Naive thymus-derived CD4-positive, alpha-beta T cell (primary cell): ENCODE results near the gene SMCO1. TPM values are rescaled to one million over a fixed set of nuclear protein-coding genes. Genes with fewer than 3 reads are reported as not detected.

ENCODE experiments used
- ATAC-seq: fragments of 150-1000 bp; cut with Tn5 transposase; 2 replicates; pipeline ENCODE4 v1.10.0; 2021; ENCODE audit warnings: mild to moderate bottlenecking, moderate library complexity
- CTCF ChIA-PET: fragments of 350-600 bp; sonication (Branson Sonifier 250); formaldehyde crosslinking; loops from one replicate; lab custom pipeline; 2021; ENCODE audit warnings: antibody characterized with exemption; lab: Charles Lee
- POLR2A ChIA-PET: fragments of 350-600 bp; sonication (Branson Sonifier 250); formaldehyde crosslinking; loops from one replicate; lab custom pipeline; 2021; ENCODE audit warnings: antibody characterized with exemption, inconsistent platforms; lab: Charles Lee
- DNase-seq, 9 donors: peaks; one replicate each; pipeline versions ENCODE4 v3.0.0 to v3.0.0-alpha.2; 2020 to 2022; ENCODE audit warnings: mixed read lengths in 1 of 9
- H3K27ac ChIP-seq: one replicate; pipeline ENCODE4 v1.7.0; 2013; ENCODE audit warnings: mild to moderate bottlenecking, low read depth, low read length, moderate library complexity
- H3K27me3 ChIP-seq, 2 donors: one replicate each; pipeline ENCODE4 v1.7.0; 2013; ENCODE audit warnings: low read length in 2 of 2, mild to moderate bottlenecking in 2 of 2, moderate library complexity in 2 of 2; ENCODE audit not compliant: control insufficient read depth in 2 of 2, insufficient read depth in 2 of 2
- H3K36me3 ChIP-seq, 3 experiments: 1 replicate in 2 of 3; 2 replicates in 1 of 3; pipeline ENCODE4 v1.7.0; 2013; ENCODE audit warnings: low read length in 3 of 3, mild to moderate bottlenecking in 3 of 3, moderate library complexity in 1 of 3; ENCODE audit not compliant: insufficient read depth in 3 of 3, control insufficient read depth in 2 of 3
- H3K4me1 ChIP-seq, 2 donors: one replicate each; pipeline ENCODE4 v1.7.0; 2013; ENCODE audit warnings: low read length in 2 of 2, mild to moderate bottlenecking in 2 of 2, moderate library complexity in 1 of 2; ENCODE audit not compliant: control insufficient read depth in 2 of 2, insufficient read depth in 2 of 2
- H3K4me3 ChIP-seq: 2 replicates; pipeline ENCODE4 v1.7.0; 2013; ENCODE audit warnings: mild to moderate bottlenecking, low read length
- H3K9me3 ChIP-seq, 3 experiments: 1 replicate in 2 of 3; 2 replicates in 1 of 3; pipeline ENCODE4 v1.7.0; 2013; ENCODE audit warnings: low read length in 3 of 3; ENCODE audit not compliant: control insufficient read depth in 2 of 3
- H3K27ac Mint-ChIP-seq, 9 donors: one replicate each; pipeline ENCODE4 v1.8.0; 2020 to 2022; ENCODE audit warnings: mixed read lengths in 9 of 9, mild to moderate bottlenecking in 8 of 9, moderate library complexity in 5 of 9, inconsistent platforms in 2 of 9
- H3K27me3 Mint-ChIP-seq, 5 donors: one replicate each; pipeline ENCODE4 v1.8.0; 2021 to 2022; ENCODE audit warnings: mixed read lengths in 5 of 5, mild to moderate bottlenecking in 1 of 5
- H3K36me3 Mint-ChIP-seq, 5 donors: one replicate each; pipeline ENCODE4 v1.8.0; 2020 to 2022; ENCODE audit warnings: mixed read lengths in 5 of 5, mild to moderate bottlenecking in 3 of 5, inconsistent platforms in 1 of 5
- H3K4me1 Mint-ChIP-seq, 7 donors: one replicate each; pipeline ENCODE4 v1.8.0; 2020 to 2022; ENCODE audit warnings: mixed read lengths in 7 of 7, mild to moderate bottlenecking in 3 of 7, inconsistent platforms in 1 of 7
- H3K4me3 Mint-ChIP-seq, 10 donors: one replicate each; pipeline ENCODE4 v1.8.0; 2020 to 2022; ENCODE audit warnings: mild to moderate bottlenecking in 10 of 10, mixed read lengths in 10 of 10, moderate library complexity in 6 of 10, inconsistent platforms in 2 of 10
- H3K9me3 Mint-ChIP-seq, 11 donors: one replicate each; pipeline ENCODE4 v1.8.0; 2020 to 2022; ENCODE audit warnings: mixed read lengths in 11 of 11, mild to moderate bottlenecking in 4 of 11, inconsistent platforms in 1 of 11, moderate library complexity in 1 of 11
- intact Hi-C, 2 donors: fragments of 100-400 bp; cut with micrococcal nuclease; formaldehyde crosslinking; loops; one replicate each; pipeline ENCODE4 v1.15.1; 2023
- polyA plus RNA-seq, 2 donors: library from polyadenylated mRNA; unstranded; fragments of 300-500 nt; fragmentation: Illumina TruSeq; gene quantifications; one replicate each; pipeline ENCODE4 v1.2.3, GENCODE V29; 2021
- total RNA-seq, 6 experiments: library from RNA in 5 of 6; stranded (reverse) in 5 of 6; gene quantifications; 1 replicate in 5 of 6; 2 replicates in 1 of 6; pipeline ENCODE4 v1.2.3 and lab custom pipeline; 2021 to 2026

The SMCO1 gene
- total and polyA plus RNA-seq, 7 experiments from 2014 or later: not detected

GRCh38 chr3:196503196-196504076 is 11.7 kb downstream of the SMCO1 start, which contains the start of gene RNF168:
TSS of gene RNF168 (minus strand) at chr3:196503768. CDS start at chr3:196503173, 595 bp downstream.
- peaks cover 1 to 42% (median 10%) of the 10 kb centered on the region in 5 donors for H3K36me3 Mint-ChIP-seq
- Histone ChIP-seq H3K36me3 (peaks cover 0 to 12% (median 0%) of the 10 kb centered on the region in 3 experiments), H3K4me3 (peak within 1 kb of the TSS; percentile 94), H3K27me3 (no peaks in the 10 kb centered on the region), H3K4me1 (peaks cover 12 to 16% of the 10 kb centered on the region in 2 donors), H3K9me3 (no peaks in the 10 kb centered on the region), H3K27ac (peak within 1 kb of the TSS; percentile 79)
- H3K27me3 Mint-ChIP-seq: peaks cover 0 to 10% (median 0%) of the 10 kb centered on the region in 5 donors
- ATAC-seq (peak; percentile 90), DNase-seq (peak; percentile 67 to 92 (median 74))
- H3K4me3 Mint-ChIP-seq: peak within 1 kb of the TSS; percentile 92 to 100 (median 98)
- ChIA-PET CTCF (no interaction called here), POLR2A (interaction anchor here (0.6 to 3.1 kb wide), 6 partner anchors 25 to 918 kb away, joined by 3 to 8 read pairs (median 4); partner anchors contain the start of gene UBXN7)
- H3K4me1 Mint-ChIP-seq: peaks cover 25 to 41% (median 35%) of the 10 kb centered on the region in 7 donors
- peak within 1 kb of the TSS; percentile 86 to 97 (median 95) for H3K27ac Mint-ChIP-seq
- intact Hi-C loops: loop anchor here (1.0 to 5.0 kb wide), 16 partner anchors 17 to 1233 kb away; partner anchors contain the start of genes DYNLT2B (in 2 of the 2), FBXO45 (in 2 of the 2), NCBP2 (in 2 of the 2) and TFRC (in 2 of the 2)
- H3K9me3 Mint-ChIP-seq: peaks cover 0 to 13% (median 6%) of the 10 kb centered on the region in 11 donors

GRCh38 chr3:196502775-196503195 is 12.4 kb downstream of the SMCO1 start:
- CTCF ChIA-PET: no interaction called here
- peaks cover 27 to 47% (median 40%) of the 10 kb centered on the region in 7 donors for H3K4me1 Mint-ChIP-seq
- peak overlapping the region; percentile 79 for H3K27ac ChIP-seq
- H3K27me3 Mint-ChIP-seq: peaks cover 0 to 10% (median 0%) of the 10 kb centered on the region in 5 donors
- DNase-seq: peak; percentile 17 to 74 (median 49)
- H3K4me3 ChIP-seq: peak overlapping the region; percentile 94
- no peaks in the 10 kb centered on the region for H3K27me3 ChIP-seq
- H3K9me3 ChIP-seq: no peaks in the 10 kb centered on the region
- peaks cover 12 to 20% of the 10 kb centered on the region in 2 donors for H3K4me1 ChIP-seq
- peak; percentile 56 for ATAC-seq
- H3K9me3 Mint-ChIP-seq: peaks cover 0 to 10% (median 6%) of the 10 kb centered on the region in 11 donors
- POLR2A ChIA-PET: interaction anchor here (1.1 to 3.1 kb wide), 5 partner anchors 13 to 439 kb away, joined by 3 to 8 read pairs (median 8); partner anchors contain the start of gene UBXN7
- H3K36me3 Mint-ChIP-seq: peaks cover 4 to 47% (median 10%) of the 10 kb centered on the region in 5 donors
- H3K27ac Mint-ChIP-seq: peak overlapping the region; percentile 86 to 96 (median 95)
- H3K4me3 Mint-ChIP-seq: peak overlapping the region; percentile 92 to 100 (median 98)
- intact Hi-C loops: loop anchor here (1.0 to 5.0 kb wide), 17 partner anchors 16 to 1234 kb away; partner anchors contain the start of genes DYNLT2B (in 2 of the 2), FBXO45 (in 2 of the 2), NCBP2 (in 2 of the 2) and TFRC (in 2 of the 2)
- peaks cover 0 to 12% (median 0%) of the 10 kb centered on the region in 3 experiments for H3K36me3 ChIP-seq

- intact Hi-C loops: loop anchor here (1.0 to 5.0 kb wide), 9 partner anchors 15 to 419 kb away; partner anchors contain the start of genes TFRC (in 2 of the 2), DYNLT2B (in 1 of the 2) and SENP5 (in 1 of the 2)
- Mint-ChIP-seq H3K27me3 (peaks cover 0 to 6% (median 0%) of the 10 kb centered on the region in 5 donors), H3K36me3 (peaks cover 4 to 43% (median 10%) of the 10 kb centered on the region in 5 donors), H3K4me3 (peak overlapping the region; percentile 92 to 100 (median 98)), H3K4me1 (peaks cover 30 to 50% (median 45%) of the 10 kb centered on the region in 7 donors), H3K9me3 (peaks cover 0 to 6% (median 2%) of the 10 kb centered on the region in 11 donors), H3K27ac (peak overlapping the region; percentile 39 to 96 (median 86))
- POLR2A ChIA-PET: interaction anchor here (0.6 to 2.3 kb wide), 5 partner anchors 12 to 69 kb away, joined by 3 to 8 read pairs (median 3); partner anchors contain the start of gene UBXN7
- Histone ChIP-seq H3K4me3 (peak overlapping the region; percentile 94), H3K4me1 (peaks cover 12 to 27% of the 10 kb centered on the region in 2 donors), H3K9me3 (no peaks in the 10 kb centered on the region), H3K36me3 (peaks cover 0 to 12% (median 0%) of the 10 kb centered on the region in 3 experiments), H3K27me3 (no peaks in the 10 kb centered on the region), H3K27ac (peak overlapping the region; percentile 79)
- CTCF ChIA-PET: interaction anchor here (0.7 kb wide), 1 partner anchor 12 kb away, joined by 4 read pairs; no protein-coding TSS in a partner anchor
- DNase-seq (no peak), ATAC-seq (no peak)
Measured at GRCh38 chr3:196501316-196502044, 13.7 kb downstream of the SMCO1 start.

GRCh38 chr3:196499807-196500524 is 15.2 kb downstream of the SMCO1 start:
- peak overlapping the region; percentile 92 to 100 (median 98) for H3K4me3 Mint-ChIP-seq
- intact Hi-C loops: loop anchor here (5.0 kb wide), 4 partner anchors 223 to 418 kb away; partner anchors contain the start of genes TFRC (in 2 of the 2) and SENP5 (in 1 of the 2)
- ATAC-seq (no peak), DNase-seq (peak in 1 of 9 donors; percentile 30)
- Histone ChIP-seq H3K27me3 (no peaks in the 10 kb centered on the region), H3K36me3 (peaks cover 0 to 16% (median 4%) of the 10 kb centered on the region in 3 experiments), H3K9me3 (no peaks in the 10 kb centered on the region), H3K4me1 (peaks cover 12 to 29% of the 10 kb centered on the region in 2 donors), H3K4me3 (peak overlapping the region; percentile 8), H3K27ac (no peak overlapping the region)
- CTCF ChIA-PET: interaction anchor here (0.8 kb wide), 1 partner anchor 240 kb away, joined by 3 read pairs; the partner anchor contains the start of gene PAK2
- no peaks in the 10 kb centered on the region for H3K27me3 Mint-ChIP-seq
- peak overlapping the region in 7 of 9 donors; percentile 10 to 94 (median 56) for H3K27ac Mint-ChIP-seq
- peaks cover 39 to 59% (median 56%) of the 10 kb centered on the region in 7 donors for H3K4me1 Mint-ChIP-seq
- peaks cover 0 to 1% (median 0%) of the 10 kb centered on the region in 11 donors for H3K9me3 Mint-ChIP-seq
- peaks cover 4 to 47% (median 15%) of the 10 kb centered on the region in 5 donors for H3K36me3 Mint-ChIP-seq
- POLR2A ChIA-PET: interaction anchor here (0.6 kb wide), 1 partner anchor 1214 kb away, joined by 3 read pairs; no protein-coding TSS in a partner anchor

DNA sequence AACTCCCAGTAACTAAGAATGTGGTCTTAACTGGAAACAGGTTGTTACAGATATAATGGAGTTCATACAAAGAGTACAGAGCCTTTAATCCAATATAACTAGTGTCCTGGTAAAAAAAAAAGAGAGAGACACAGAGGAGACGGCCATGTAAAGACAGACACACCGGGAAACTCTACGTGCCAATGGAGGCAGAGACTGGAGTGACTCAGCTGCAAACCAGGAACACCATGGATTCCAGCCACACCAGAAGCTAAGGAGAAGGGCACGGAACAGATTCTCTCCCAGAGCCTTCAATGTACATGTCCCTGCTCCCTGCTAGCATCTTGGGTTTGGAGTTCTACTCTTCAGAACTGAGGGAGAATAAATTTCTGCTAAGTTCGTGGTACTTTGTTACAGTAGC is 16.1 kb downstream of the SMCO1 start:
- DNase-seq: no peak
- Histone ChIP-seq H3K27me3 (no peaks in the 10 kb centered on the region), H3K4me1 (peaks cover 12 to 29% of the 10 kb centered on the region in 2 donors), H3K9me3 (no peaks in the 10 kb centered on the region), H3K36me3 (peaks cover 0 to 16% (median 4%) of the 10 kb centered on the region in 3 experiments), H3K4me3 (no peak overlapping the region), H3K27ac (no peak overlapping the region)
- intact Hi-C loops: no loop called here
- Mint-ChIP-seq H3K9me3 (peaks cover 0 to 1% (median 0%) of the 10 kb centered on the region in 11 donors), H3K27ac (peak overlapping the region in 3 of 9 donors; percentile 49 to 76 (median 59)), H3K4me1 (peaks cover 42 to 65% (median 62%) of the 10 kb centered on the region in 7 donors), H3K4me3 (peak overlapping the region; percentile 54 to 100 (median 98)), H3K36me3 (peaks cover 6 to 49% (median 18%) of the 10 kb centered on the region in 5 donors), H3K27me3 (no peaks in the 10 kb centered on the region)
- ChIA-PET CTCF (interaction anchor here (0.8 kb wide), 1 partner anchor 241 kb away, joined by 3 read pairs; the partner anchor contains the start of gene PAK2), POLR2A (interaction anchor here (0.6 kb wide), 1 partner anchor 8 kb away, joined by 3 read pairs; no protein-coding TSS in a partner anchor)
- no peak for ATAC-seq
